Esophagus muscularis mucosa (tissue), 4 donors: ENCODE data around the gene MRC1. TPM values are rescaled to one million over a fixed set of nuclear protein-coding genes. Genes with fewer than 3 reads are reported as not detected.
"Not testable (repeated sequence)": the region's sequence is repeated elsewhere in the genome, so short reads cannot be mapped to it uniquely, and the experiment has no call there.

Source experiments
- DNase-seq: peaks from one replicate; pipeline ENCODE4 v3.0.0-alpha.2; 2017; ENCODE audit errors: extremely low spot score
- H3K27ac ChIP-seq, 4 donors: fragments of 200-600 bp; sonication (generic); replicated peaks in 1 of 4; 1 replicate in 3 of 4; 2 replicates in 1 of 4; pipeline ENCODE4 v1.5.1; 2016 to 2019; ENCODE audit warnings: mild to moderate bottlenecking in 1 of 4
- H3K27me3 ChIP-seq, 4 donors: fragments of 200-600 bp; sonication (generic); one replicate each; pipeline versions ENCODE4 v1.5.1 to v1.6.0; 2016 to 2019
- H3K36me3 ChIP-seq, 4 donors: fragments of 200-600 bp; sonication (generic); one replicate each; pipeline ENCODE4 v1.5.1; 2016 to 2019
- H3K4me1 ChIP-seq, 4 donors: fragments of 200-600 bp; sonication (generic); one replicate each; pipeline ENCODE4 v1.5.1; 2016 to 2019
- H3K4me3 ChIP-seq, 4 donors: fragments of 200-600 bp; sonication (generic); 1 replicate in 2 of 4; 2 replicates in 2 of 4; pipeline ENCODE4 v1.5.1; 2016 to 2019; ENCODE audit warnings: mild to moderate bottlenecking in 4 of 4, moderate library complexity in 1 of 4
- H3K9me3 ChIP-seq, 4 donors: fragments of 200-600 bp; sonication (generic); 1 replicate in 3 of 4; 2 replicates in 1 of 4; pipeline ENCODE4 v1.5.1; 2016 to 2019
- EP300 ChIP-seq: sonication (generic); formaldehyde crosslinking; IDR thresholded peaks from one replicate; pipeline ENCODE4 v1.6.1; 2017; ENCODE audit warnings: antibody characterized with exemption
- POLR2A ChIP-seq: fragments of 450-650 bp; IDR thresholded peaks from one replicate; pipeline ENCODE4 v1.6.1; 2017; ENCODE audit warnings: antibody characterized with exemption, moderate library complexity, mild to moderate bottlenecking, low read depth
- POLR2AphosphoS5 ChIP-seq, 2 donors: sonication (generic); formaldehyde crosslinking; IDR thresholded peaks; one replicate each; pipeline ENCODE4 v1.6.1; 2017; ENCODE audit warnings: antibody characterized with exemption in 2 of 2
- WGBS: methylation state at CpG from one replicate; pipeline ENCODE4 v1.1.5; 2018; 5-methylcytosine and 5-hydroxymethylcytosine counted together
- intact Hi-C: fragments of 100-400 bp; cut with DNase I; formaldehyde crosslinking; loops from one replicate; pipeline ENCODE4 v1.15.1; 2023
- total RNA-seq, 4 donors: library from RNA; depleted of rRNA; stranded (reverse); fragments of >200 nt; gene quantifications; one replicate each; pipeline versions ENCODE4 v1.1.0 to v1.2.1, GENCODE V29; 2016
- TF ChIP-seq, protein P1 (sequence below), 3 experiments: fragments of 200-600 bp in 2 of 3; fragments of 450-650 bp in 1 of 3; sonication (generic) in 2 of 3; IDR thresholded peaks; one replicate each; pipeline ENCODE4 v1.5.1; 2017 to 2019; ENCODE audit warnings: antibody characterized with exemption in 3 of 3, mild to moderate bottlenecking in 2 of 3, moderate library complexity in 1 of 3

MRC1 gene
- total RNA-seq, 4 donors from 2014 or later: 21.9 to 69.6 (median 39.7) TPM

DNA sequence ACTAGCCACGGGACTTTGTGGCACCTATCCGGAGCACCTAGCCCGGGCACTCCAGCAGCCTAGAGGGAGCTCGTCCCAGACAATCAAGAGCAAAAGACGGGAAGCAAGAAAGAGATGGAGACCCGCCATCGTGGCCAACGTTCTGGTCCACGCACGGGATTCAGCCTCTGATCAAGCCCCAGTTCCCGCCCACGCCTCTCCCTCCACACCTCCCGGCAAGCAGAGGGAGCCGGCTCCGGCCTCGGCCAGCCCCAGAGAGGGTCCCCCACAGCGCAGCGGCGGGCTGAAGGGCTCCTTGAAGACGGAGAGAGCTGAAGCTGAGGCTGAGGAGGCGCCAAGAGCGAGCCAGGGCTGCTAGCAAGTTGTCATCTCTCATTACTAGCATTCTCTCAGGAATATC lies 141.6 kb downstream of the MRC1 start:
- TF ChIP-seq POLR2AphosphoS5 (IDR thresholded peaks at IDR 0.05) (no peak), EP300 (no peak), POLR2A (no peak)
- TF ChIP-seq, protein P1, sequence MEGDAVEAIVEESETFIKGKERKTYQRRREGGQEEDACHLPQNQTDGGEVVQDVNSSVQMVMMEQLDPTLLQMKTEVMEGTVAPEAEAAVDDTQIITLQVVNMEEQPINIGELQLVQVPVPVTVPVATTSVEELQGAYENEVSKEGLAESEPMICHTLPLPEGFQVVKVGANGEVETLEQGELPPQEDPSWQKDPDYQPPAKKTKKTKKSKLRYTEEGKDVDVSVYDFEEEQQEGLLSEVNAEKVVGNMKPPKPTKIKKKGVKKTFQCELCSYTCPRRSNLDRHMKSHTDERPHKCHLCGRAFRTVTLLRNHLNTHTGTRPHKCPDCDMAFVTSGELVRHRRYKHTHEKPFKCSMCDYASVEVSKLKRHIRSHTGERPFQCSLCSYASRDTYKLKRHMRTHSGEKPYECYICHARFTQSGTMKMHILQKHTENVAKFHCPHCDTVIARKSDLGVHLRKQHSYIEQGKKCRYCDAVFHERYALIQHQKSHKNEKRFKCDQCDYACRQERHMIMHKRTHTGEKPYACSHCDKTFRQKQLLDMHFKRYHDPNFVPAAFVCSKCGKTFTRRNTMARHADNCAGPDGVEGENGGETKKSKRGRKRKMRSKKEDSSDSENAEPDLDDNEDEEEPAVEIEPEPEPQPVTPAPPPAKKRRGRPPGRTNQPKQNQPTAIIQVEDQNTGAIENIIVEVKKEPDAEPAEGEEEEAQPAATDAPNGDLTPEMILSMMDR (IDR thresholded peaks at IDR 0.05): no peak
- Histone ChIP-seq H3K36me3 (no peaks in the 10 kb centered on the region), H3K27me3 (no peaks in the 10 kb centered on the region), H3K9me3 (no peaks in the 10 kb centered on the region), H3K4me1 (no peaks in the 10 kb centered on the region), H3K4me3 (no peak overlapping the region), H3K27ac (no peak overlapping the region)
- DNase-seq: no peak
- 98% methylated on average over 6 of the region's 22 CpGs for WGBS
- intact Hi-C loops: no loop called here

DNA sequence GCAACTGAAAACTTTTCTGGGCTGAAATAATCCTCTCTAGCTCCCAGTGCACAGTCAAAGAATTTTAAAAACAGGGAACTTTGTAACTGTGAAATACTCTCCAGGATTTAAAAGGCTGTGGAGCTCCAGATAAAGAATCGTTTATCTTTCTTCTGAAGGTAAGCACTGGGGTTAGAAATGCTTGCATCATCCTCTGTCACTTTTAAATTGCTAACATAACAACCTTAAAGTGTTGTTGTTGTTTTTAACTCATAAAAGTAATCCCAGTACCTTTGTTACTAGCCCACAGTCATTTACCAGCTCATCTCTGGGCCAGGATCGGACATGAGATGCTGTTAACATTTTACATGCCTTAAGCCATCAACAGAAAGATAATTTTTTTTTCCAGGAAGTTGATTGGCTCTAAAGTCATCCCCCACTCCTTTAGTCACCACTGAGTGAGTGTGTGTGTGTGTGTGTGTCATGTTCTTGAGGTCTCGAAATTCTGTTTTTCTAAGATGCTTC lies 142.8 kb downstream of the MRC1 start, which contains the start of gene SLC39A12:
SLC39A12 (plus strand) TSS at position 51 of the 504 bp plus-strand sequence. CDS start 1,359 bp downstream, outside the sequence.
- intact Hi-C loops: no loop called here
- H3K36me3 ChIP-seq: no peaks in the 10 kb centered on the region
- H3K27ac ChIP-seq: no peak within 1 kb of the TSS
- H3K4me1 ChIP-seq: no peaks in the 10 kb centered on the region
- 61% methylated on average over 3 of the region's 3 CpGs for WGBS
- TF ChIP-seq POLR2A: no peak
- TF ChIP-seq, protein P1 (IDR thresholded peaks at IDR 0.05): no peak
- TF ChIP-seq EP300: no peak
- TF ChIP-seq POLR2AphosphoS5 (IDR thresholded peaks at IDR 0.05): no peak
- H3K9me3 ChIP-seq: no peaks in the 10 kb centered on the region
- no peak for DNase-seq
- H3K4me3 ChIP-seq: no peak within 1 kb of the TSS
- no peaks in the 10 kb centered on the region for H3K27me3 ChIP-seq

DNA sequence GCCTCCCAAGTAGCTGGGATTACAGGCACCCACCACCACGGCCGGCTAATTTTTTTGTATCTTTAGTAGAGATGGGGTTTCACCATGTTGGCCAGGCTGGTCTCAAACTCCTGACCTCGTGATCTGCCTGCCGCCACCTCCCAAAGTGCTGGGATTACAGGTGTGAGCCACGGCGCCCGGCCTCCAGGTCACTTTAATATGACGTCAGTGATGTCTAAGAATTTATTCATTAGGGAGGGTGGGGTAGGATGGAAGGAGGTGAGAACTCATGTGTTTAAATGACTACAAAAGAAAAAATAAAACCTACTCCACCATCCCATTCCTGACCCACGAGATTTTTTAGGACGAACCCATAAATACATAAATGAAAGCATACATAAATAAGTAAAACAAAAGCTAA lies 145.2 kb downstream of the MRC1 start:
- H3K4me3 ChIP-seq, H3K36me3 ChIP-seq, H3K27me3 ChIP-seq, H3K27ac ChIP-seq, DNase-seq, H3K9me3 ChIP-seq, H3K4me1 ChIP-seq, intact Hi-C loops: not testable (repeated sequence)
- WGBS: 93% methylated on average over 10 of the region's 10 CpGs

DNA sequence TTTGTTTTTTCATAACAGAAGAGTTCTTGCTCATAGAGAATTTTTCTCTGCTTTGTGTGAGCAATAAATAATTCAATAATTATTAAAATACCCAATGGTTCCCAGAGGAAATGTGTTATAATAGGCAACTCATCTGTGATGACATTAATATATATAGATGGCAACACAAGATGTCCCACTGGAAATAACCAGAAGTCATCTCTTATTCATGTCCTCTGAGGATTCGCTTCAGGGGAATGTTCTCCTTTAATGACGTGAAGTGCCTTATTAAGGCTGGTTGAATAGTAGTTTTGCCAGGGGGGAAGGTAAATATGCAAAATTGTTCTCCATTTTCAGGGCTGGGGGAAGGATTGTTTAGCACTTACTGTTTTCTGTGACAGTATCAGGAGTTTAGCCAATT lies 145.7 kb downstream of the MRC1 start:
- H3K4me3 ChIP-seq: no peak overlapping the region
- no peaks in the 10 kb centered on the region for H3K9me3 ChIP-seq
- no peaks in the 10 kb centered on the region for H3K27me3 ChIP-seq
- no peak for DNase-seq
- H3K27ac ChIP-seq: no peak overlapping the region
- H3K36me3 ChIP-seq: no peaks in the 10 kb centered on the region
- 86% methylated on average over 2 of the region's 2 CpGs for WGBS
- intact Hi-C loops: no loop called here
- TF ChIP-seq POLR2AphosphoS5 (IDR thresholded peaks at IDR 0.05): no peak
- TF ChIP-seq, protein P1 (IDR thresholded peaks at IDR 0.05): no peak
- TF ChIP-seq EP300: no peak
- no peak for TF ChIP-seq POLR2A
- H3K4me1 ChIP-seq: no peaks in the 10 kb centered on the region

DNA sequence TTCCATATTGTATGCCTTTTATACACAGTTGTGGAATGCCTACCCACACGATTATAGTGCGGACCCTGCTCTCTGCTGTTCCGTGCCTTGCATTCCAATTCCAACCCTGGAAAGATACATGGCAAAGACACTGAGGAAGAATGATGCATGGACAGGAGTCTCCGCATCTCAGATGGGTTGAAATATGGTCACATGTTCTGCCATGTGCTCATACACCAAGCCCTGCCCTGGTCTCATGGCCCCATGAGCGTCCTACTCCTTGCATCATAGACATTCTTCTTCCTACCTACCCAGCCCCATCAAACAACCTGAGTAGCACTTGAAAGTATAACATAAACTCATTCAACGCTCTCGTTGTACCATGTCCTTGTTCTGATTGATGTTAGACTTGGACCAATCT lies 148.9 kb downstream of the MRC1 start:
- Histone ChIP-seq H3K4me1 (peaks cover 0 to 5% (median 0%) of the 10 kb centered on the region in 4 donors), H3K4me3 (no peak overlapping the region), H3K27ac (no peak overlapping the region), H3K9me3 (no peaks in the 10 kb centered on the region), H3K36me3 (no peaks in the 10 kb centered on the region), H3K27me3 (no peaks in the 10 kb centered on the region)
- intact Hi-C loops: no loop called here
- DNase-seq: no peak
- no peak for TF ChIP-seq EP300
- no peak for TF ChIP-seq POLR2A
- no peak for TF ChIP-seq POLR2AphosphoS5 (IDR thresholded peaks at IDR 0.05)
- TF ChIP-seq, protein P1 (IDR thresholded peaks at IDR 0.05): no peak
- 97% methylated on average over 7 of the region's 7 CpGs for WGBS
